PC-9 (cell line): ENCODE results near the gene CYP27B1.

Source experiments
- EZH2 ChIP-seq: fragments of 200-600 bp; sonication (generic); IDR thresholded peaks from 2 replicates; pipeline ENCODE4 v1.8.0; 2017; ENCODE audit warnings: antibody characterized with exemption, low read depth
- TF ChIP-seq, protein P1 (sequence below): fragments of 200-600 bp; sonication (generic); conservative IDR thresholded peaks from 2 replicates; pipeline ENCODE4 v1.6.1; 2017; ENCODE audit warnings: mixed run types, antibody characterized with exemption, mild to moderate bottlenecking, moderate library complexity

DNA sequence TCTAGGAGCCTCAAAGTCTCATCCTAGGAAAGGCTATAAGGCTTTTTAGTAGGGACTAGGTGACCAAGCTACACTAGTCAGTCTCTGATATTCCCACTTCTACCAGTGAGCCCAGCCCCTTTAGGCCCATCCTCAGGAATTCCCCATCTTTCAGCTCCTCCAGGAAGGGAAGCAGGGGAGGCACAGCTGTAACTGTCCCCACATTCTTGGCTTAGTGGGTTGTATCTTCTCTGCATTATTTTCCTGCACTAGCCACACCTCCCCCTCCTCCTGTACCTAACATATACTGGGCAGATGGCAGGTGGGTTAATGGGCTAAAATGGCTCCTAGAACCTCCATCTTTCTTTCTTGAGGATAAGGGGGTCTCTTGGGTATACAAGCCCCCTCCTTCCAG is 424 bp upstream of the CYP27B1 start:
- TF ChIP-seq, protein P1, sequence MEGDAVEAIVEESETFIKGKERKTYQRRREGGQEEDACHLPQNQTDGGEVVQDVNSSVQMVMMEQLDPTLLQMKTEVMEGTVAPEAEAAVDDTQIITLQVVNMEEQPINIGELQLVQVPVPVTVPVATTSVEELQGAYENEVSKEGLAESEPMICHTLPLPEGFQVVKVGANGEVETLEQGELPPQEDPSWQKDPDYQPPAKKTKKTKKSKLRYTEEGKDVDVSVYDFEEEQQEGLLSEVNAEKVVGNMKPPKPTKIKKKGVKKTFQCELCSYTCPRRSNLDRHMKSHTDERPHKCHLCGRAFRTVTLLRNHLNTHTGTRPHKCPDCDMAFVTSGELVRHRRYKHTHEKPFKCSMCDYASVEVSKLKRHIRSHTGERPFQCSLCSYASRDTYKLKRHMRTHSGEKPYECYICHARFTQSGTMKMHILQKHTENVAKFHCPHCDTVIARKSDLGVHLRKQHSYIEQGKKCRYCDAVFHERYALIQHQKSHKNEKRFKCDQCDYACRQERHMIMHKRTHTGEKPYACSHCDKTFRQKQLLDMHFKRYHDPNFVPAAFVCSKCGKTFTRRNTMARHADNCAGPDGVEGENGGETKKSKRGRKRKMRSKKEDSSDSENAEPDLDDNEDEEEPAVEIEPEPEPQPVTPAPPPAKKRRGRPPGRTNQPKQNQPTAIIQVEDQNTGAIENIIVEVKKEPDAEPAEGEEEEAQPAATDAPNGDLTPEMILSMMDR = no peak
- no peak for TF ChIP-seq EZH2
